Prostate gland (tissue), 2 donors: Measurements from ENCODE around the gene TMEM219. TPM values are rescaled to one million over a fixed set of nuclear protein-coding genes. Genes with fewer than 3 reads are reported as not detected.

ENCODE experiments used
- DNase-seq: peaks from one replicate; pipeline ENCODE4 v3.0.0-alpha.2; 2019; ENCODE audit warnings: low spot score
- H3K27ac ChIP-seq, 2 donors: fragments of 200-600 bp; sonication (generic); 2 replicates each; pipeline ENCODE4 v1.5.1; 2017 to 2019
- H3K27me3 ChIP-seq: fragments of 200-600 bp; sonication (generic); replicated peaks from 2 replicates; pipeline ENCODE4 v1.5.1; 2019; ENCODE audit not compliant: insufficient read depth
- H3K36me3 ChIP-seq, 2 donors: fragments of 200-600 bp; sonication (generic); 1 replicate in 1 of 2; 2 replicates in 1 of 2; pipeline versions ENCODE4 v1.5.1 to v1.8.1; 2017 to 2019
- H3K4me1 ChIP-seq: fragments of 200-600 bp; sonication (generic); replicated peaks from 2 replicates; pipeline ENCODE4 v1.5.1; 2019
- H3K4me3 ChIP-seq, 2 donors: fragments of 200-600 bp; sonication (generic); 2 replicates each; pipeline ENCODE4 v1.5.1; 2017 to 2019
- H3K9me3 ChIP-seq: fragments of 200-600 bp; sonication (generic); 2 replicates; pipeline ENCODE4 v1.5.1; 2017
- CTCF ChIP-seq, 4 experiments: fragments of 200-600 bp in 2 of 4; fragments of 450-650 bp in 2 of 4; sonication (generic) in 2 of 4; IDR thresholded peaks; 1 replicate in 3 of 4; 2 replicates in 1 of 4; pipeline ENCODE4 v1.5.1; 2016 to 2019; ENCODE audit warnings: antibody characterized with exemption in 4 of 4, mild to moderate bottlenecking in 2 of 4, moderate library complexity in 2 of 4
- POLR2A ChIP-seq: fragments of 450-650 bp; IDR thresholded peaks from one replicate; pipeline ENCODE4 v1.6.1; 2016; ENCODE audit warnings: antibody characterized with exemption, mild to moderate bottlenecking
- POLR2AphosphoS5 ChIP-seq: sonication (generic); formaldehyde crosslinking; IDR thresholded peaks from one replicate; pipeline ENCODE4 v1.6.1; 2017; ENCODE audit warnings: antibody characterized with exemption
- WGBS: methylation state at CpG from one replicate; pipeline ENCODE4 v1.1.5; 2018; 5-methylcytosine and 5-hydroxymethylcytosine counted together
- intact Hi-C: fragments of 100-400 bp; cut with DNase I; formaldehyde crosslinking; loops from one replicate; pipeline ENCODE4 v1.14.2; 2022
- total RNA-seq, 2 donors: library from RNA; depleted of rRNA; stranded (reverse); fragments of >200 nt; gene quantifications; one replicate each; pipeline ENCODE4 v1.1.0, GENCODE V29; 2016

TMEM219 gene
- total RNA-seq: 100 to 1,000 TPM; 188 to 218 TPM

DNA sequence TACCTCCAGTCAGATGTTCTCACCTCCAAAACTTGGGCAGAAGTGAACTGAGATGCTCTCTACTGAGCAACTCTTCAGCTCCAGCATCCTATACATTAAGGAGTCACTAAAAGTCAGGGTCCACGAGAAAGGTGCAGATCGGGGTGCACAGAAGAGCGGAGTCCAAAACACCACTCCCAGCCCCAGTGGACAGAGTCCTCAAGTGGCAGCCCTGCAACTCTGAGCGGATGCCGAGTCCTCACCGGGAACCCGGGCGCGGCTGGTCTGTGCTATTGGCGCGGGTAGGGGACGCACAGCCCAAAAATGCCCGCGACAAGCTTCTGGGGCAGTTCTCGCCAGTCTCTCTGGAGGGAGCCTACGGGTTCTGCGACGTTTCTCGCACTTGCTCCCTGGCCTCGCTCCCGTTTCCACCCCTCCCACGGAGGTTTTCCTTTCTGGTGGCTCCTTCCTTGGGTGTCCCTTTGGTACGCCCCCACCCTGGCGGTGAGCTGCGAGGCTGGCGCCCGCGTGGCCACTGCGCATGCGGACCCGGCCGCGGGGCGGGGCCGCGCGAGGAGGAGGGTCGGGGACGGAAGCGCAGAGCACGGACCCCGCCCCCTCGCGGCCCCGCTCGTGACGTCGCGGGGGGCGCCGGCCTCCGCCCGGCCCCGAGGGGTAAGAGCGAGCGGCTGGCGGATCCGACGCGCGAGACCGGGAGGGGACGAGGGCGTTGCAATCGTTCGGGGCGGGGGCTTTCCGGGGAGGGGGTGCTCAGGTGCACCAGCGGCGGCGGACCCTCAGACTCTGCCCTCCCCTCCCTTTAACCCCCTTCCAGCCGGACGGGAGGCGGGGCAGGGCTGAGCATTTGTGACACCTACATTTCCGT lies at the start of gene TMEM219:
Gene TMEM219, plus strand, starts transcription at position 601 of the 865 bp plus-strand sequence. CDS start 1,065 bp downstream, outside the sequence.
- peak; percentile 88 for DNase-seq
- Histone ChIP-seq H3K27ac (peak within 1 kb of the TSS; percentile 90 to 93), H3K27me3 (no peaks in the 10 kb centered on the region), H3K4me1 (no peaks in the 10 kb centered on the region), H3K9me3 (no peaks in the 10 kb centered on the region), H3K4me3 (peak within 1 kb of the TSS; percentile 70 to 71), H3K36me3 (no peaks in the 10 kb centered on the region)
- WGBS: under 1% methylated on average over 67 of the region's 75 CpGs
- TF ChIP-seq CTCF (IDR thresholded peaks at IDR 0.05) (peak; percentile 52 to 88 (median 79)), POLR2A (peak; percentile 74), POLR2AphosphoS5 (peak; percentile 62)
- intact Hi-C loops: loop anchor here (10.0 kb wide), 1 partner anchor 137 kb away; the partner anchor contains the start of gene MVP

DNA sequence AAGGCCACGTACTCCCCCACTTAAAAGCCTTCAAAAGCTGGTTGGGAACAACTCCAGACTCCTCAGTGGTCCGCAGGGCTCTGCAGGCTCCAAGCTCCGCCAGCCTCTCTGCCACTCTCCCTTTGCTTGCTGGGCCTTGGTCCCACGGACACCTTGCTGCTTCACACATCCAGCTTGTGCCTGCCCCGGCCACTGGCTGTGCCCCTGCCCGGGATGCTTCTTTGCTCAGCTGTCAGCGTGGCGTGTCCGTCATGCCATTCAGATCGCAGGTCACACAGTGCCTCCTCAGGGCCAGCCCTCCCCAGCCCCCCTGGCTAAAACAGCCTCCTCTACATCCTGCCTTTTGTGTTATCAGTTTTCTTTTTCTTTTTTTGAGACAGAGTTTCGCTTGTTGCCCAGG lies 49.8 kb upstream of the TMEM219 start:
- 70% methylated on average over 11 of the region's 11 CpGs for WGBS
- intact Hi-C loops: no loop called here
- H3K27ac ChIP-seq: no peak overlapping the region

DNA sequence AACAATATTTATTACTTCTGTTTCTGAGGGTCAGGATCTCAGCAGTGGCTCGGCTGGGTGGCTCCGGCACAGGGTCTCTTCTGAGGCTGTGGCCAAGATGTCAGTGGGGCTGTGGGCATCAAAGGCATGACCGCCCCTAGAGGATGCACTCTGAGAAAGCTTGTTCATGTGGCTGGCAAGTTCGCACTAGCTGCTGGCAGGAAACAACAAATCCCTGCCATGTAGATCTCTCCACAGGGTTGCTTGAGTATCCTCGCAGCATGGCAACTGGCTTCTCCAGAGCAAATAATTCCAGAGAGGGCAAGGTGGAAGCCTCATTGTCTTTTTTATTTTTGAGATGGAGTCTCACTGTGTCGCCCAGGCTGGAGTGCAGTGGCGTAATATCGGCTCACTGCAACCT lies 48.4 kb upstream of the TMEM219 start:
- Histone ChIP-seq H3K9me3 (no peaks in the 10 kb centered on the region), H3K36me3 (no peaks in the 10 kb centered on the region), H3K27me3 (no peaks in the 10 kb centered on the region), H3K27ac (no peak overlapping the region), H3K4me1 (no peaks in the 10 kb centered on the region), H3K4me3 (no peak overlapping the region)
- intact Hi-C loops: no loop called here
- DNase-seq: no peak
- WGBS: 95% methylated on average over 8 of the region's 8 CpGs
- TF ChIP-seq POLR2AphosphoS5 (no peak), CTCF (IDR thresholded peaks at IDR 0.05) (no peak), POLR2A (no peak)

More for the DNA sequence above, 49.8 kb upstream of the TMEM219 start:
- no peak overlapping the region for H3K4me3 ChIP-seq
- H3K36me3 ChIP-seq: no peaks in the 10 kb centered on the region
- no peaks in the 10 kb centered on the region for H3K9me3 ChIP-seq
- H3K4me1 ChIP-seq: no peaks in the 10 kb centered on the region
- no peaks in the 10 kb centered on the region for H3K27me3 ChIP-seq
- TF ChIP-seq CTCF (IDR thresholded peaks at IDR 0.05): no peak
- DNase-seq: no peak

GRCh38 chr16:29915590-29916247 lies 46.2 kb upstream of the TMEM219 start:
- 88% methylated on average over 6 of the region's 6 CpGs for WGBS
- Histone ChIP-seq H3K27me3 (no peaks in the 10 kb centered on the region), H3K36me3 (peaks cover 0 to under 1% of the 10 kb centered on the region in 2 donors), H3K9me3 (no peaks in the 10 kb centered on the region), H3K27ac (no peak overlapping the region), H3K4me3 (no peak overlapping the region), H3K4me1 (no peaks in the 10 kb centered on the region)
- TF ChIP-seq POLR2A: no peak
- no peak for TF ChIP-seq POLR2AphosphoS5
- no peak for TF ChIP-seq CTCF (IDR thresholded peaks at IDR 0.05)
- intact Hi-C loops: no loop called here
- no peak for DNase-seq
